ENCODE results near the gene LYVE1.

The LYVE1 gene

DNA sequence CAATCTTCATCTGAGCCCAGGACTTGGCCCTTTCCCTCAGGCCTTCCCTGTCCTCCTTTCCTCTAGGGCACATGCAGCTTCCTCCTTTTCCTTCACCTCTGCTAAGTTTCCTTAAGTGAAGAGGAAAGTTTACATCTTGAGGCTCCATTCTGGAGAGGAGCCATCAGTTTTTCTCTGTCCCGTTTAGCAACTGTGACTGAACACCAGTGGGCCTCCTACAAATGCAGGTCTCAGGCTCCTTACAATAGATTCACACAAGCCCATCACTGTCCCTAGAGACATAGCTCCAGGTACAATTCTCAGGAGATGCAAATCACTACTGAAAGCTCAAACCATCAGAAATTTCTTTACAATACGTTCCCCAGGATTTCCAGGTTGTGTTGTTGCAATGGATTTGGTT, 23.3 kb upstream of the LYVE1 start:
- no peak for DNase-seq

DNA sequence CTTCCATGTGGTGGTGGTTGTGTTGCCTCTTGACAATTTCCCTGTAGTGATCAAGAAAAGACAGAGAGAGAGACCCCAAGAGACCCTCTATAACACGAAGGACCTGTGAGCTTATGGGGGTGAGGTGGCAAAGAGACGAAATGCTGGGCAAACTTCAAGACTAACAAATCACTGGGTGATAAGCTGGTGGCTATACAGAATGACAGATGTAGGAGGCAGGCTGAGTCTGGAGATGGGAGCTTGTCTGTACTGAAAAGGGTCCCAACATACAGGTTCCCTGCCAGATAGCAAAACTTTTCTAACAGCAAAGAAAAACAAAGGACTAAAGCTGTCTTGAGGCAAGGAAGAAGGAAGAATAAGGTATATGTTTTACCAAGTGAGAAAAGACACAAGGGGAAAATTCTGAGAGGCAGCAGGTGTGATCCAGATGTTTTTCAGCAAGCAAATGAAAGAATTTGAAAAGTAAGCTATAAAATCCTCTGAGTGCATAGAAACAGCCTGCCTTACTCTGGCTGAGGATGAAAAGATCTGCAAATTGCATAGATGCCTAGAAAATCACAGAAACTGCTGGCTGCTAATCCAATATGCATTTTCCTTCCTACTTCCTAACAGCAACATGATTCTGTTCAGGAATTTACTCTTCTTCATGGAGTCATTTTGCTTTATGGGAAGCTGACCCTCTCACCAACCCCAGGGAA, 21.9 kb upstream of the LYVE1 start:
- DNase-seq: no peak

DNA sequence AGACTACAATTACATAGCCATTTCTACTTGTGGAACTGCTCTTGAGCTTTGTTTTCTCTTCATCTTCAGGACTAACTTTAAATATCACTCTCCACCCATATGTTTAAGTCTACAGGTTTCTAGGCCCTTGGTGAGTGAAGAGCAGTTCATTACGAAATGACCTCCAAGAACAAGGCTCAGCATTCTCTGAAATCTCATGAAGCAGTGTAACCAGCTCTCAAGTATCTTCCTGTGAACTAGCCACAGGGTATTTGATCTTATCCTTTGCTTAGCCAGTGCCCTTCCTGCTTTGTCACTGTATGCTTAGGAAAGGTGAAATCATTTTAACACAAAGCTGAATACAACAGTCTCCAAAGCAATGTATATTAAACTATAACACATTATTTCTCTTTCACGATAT, 20.4 kb upstream of the LYVE1 start:
- no peak for DNase-seq

DNA sequence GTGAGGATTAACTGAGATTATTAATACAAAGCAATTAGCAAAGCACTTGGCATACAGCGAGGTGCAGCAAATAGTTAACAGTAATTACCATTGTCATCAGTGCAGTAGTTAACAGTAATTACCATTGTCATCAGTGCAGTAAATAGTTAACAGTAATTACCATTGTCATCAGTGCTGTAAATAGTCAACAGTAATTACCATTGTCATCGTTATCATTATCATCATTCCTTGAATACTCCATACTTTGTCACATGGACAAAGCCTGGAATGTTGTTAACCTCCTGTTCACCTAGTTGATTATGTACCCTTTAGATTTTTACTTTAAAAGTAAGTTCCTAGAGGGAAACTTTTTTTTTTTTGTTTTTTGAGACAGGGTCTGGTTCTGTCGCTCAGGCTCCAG, 19.5 kb upstream of the LYVE1 start:
- DNase-seq: no peak

DNA sequence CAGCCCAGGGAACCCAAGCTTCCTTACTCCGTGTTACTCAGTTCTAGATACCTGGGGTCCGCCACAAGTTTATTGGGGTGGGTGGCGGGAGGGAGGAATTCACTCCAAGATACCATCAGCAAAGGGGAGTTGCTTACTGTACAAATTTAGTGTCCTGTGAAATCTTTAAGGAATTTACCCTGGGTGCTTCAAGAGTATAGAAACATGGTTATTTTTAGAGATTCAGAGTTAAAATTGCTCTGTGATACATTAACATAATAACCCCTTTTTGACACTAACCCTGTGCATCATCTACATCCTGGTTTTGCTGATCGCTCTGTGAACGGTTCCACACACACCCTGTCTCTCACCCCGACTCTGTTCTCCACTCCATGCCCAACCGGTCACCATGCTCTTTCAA, 18.9 kb upstream of the LYVE1 start:
- no peak for DNase-seq

DNA sequence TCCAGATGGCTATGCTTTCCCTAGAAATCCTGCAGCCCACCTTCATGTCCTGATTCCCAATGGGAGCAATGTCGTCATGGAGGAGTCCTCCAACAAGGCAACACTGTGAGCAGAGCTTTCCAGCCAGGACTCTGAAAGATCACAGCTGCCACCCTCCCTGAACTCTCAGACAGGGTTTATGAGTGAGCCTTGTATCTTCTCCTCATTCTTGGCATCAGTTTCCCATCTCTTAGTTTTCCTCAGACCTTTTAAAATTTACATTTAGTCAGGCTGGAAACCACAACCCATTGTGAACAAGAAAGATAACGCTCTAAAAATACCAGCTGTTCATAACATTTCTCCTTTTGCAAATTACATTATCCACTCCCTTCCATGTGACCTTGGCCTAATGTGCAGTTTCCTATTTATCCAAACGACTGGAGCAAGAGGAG, 15.6 kb upstream of the LYVE1 start:
- DNase-seq: no peak

- no peak for DNase-seq
Observed at GRCh38 chr11:10581481-10582019, 13.1 kb upstream of the LYVE1 start.

DNA sequence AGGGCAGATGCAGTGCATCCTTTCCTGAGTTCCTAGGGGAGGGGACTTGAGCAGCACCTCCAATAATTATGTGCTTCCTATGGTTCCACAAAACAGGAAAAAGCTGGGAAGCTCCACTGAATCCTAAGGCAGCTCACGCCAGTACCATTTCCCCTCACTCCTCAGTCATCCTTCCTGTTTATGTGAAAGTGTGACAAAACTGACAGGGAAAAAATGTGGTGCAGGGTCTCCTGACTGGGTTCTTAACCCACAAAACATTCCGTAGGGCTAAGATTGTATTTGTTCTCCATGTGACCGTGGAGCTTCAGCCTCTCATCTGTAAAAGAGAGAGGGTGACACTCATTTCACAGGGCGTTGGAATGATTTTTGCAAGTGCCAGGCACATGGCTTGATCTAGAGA, 12.2 kb upstream of the LYVE1 start:
- no peak for DNase-seq

DNA sequence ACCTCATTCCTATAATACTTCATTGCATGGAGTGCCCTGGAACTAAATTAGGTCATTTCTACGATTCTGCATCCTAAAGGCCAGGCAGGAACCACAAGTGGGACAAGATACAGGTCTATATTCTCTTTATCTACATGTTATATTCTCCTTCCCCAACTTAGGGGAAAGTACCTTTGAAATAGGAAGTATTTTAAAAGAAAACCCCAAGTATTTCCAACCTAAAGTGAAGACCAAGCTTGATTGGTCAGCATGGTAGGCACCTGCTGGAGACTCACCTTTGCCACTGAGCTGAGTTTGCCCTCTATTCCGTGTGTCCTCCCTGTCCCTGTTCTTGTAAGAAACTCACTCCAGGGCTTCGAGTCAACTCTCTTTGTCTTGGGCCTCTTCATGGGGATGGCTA, 11.2 kb upstream of the LYVE1 start:
- no peak for DNase-seq

- no peak for DNase-seq
Observed at GRCh38 chr11:10576035-10576398, 7.6 kb upstream of the LYVE1 start.

- DNase-seq: no peak
Observed at GRCh38 chr11:10575346-10576034, 7.0 kb upstream of the LYVE1 start.

DNA sequence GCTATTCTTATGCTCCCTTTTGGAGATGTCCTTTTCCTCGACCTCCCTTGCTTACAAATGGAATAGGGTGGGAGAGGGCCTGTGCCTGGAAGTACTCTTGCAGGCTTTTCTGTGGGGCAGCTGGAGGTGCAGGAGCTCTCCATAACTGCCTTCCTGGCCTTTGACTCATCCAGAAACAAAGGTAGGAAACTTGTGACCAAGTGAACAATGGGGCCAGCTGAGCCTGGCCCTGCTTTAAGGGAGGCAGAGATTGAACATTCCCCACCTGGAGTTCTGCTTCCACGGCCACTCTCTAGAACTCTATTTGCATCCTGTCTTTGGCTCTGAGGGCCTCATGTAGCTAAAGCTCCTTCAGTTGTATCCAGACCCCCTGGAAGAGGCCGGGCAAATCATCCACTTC, 5.1 kb upstream of the LYVE1 start:
- no peak for DNase-seq

GRCh38 chr11:10573028-10573427, 4.6 kb upstream of the LYVE1 start:
- DNase-seq: no peak

GRCh38 chr11:10572533-10572932, 4.1 kb upstream of the LYVE1 start:
- no peak for DNase-seq

- DNase-seq: no peak
Observed at GRCh38 chr11:10567446-10567845, 1.0 kb downstream of the LYVE1 start.

- no peak for DNase-seq
Observed at GRCh38 chr11:10566257-10566957, 2.1 kb downstream of the LYVE1 start.

- DNase-seq: no peak
Observed at GRCh38 chr11:10565493-10565892, 3.0 kb downstream of the LYVE1 start.

GRCh38 chr11:10564696-10565318, 3.7 kb downstream of the LYVE1 start:
- DNase-seq: no peak

- DNase-seq: no peak
Observed at GRCh38 chr11:10564030-10564429, 4.4 kb downstream of the LYVE1 start.

DNA sequence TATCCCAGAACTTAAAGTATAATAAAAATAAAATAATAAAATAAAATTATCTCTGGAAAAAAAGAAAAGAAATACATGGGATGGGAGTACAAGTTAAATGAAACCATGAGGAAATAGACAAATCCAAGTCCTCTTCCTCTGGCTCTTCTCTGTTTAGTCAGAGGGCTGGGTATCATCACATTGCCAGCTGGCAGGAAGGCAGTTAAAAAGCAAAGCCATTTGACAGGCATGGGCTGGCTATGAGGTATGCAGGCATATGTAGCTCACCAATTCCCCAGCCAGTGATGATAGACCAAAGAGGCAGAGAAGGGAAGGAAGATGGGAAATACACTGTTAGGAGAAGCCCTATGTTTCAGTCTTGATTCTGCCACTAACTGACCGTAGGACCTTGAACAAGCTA, 6.5 kb downstream of the LYVE1 start:
- DNase-seq: no peak

DNA sequence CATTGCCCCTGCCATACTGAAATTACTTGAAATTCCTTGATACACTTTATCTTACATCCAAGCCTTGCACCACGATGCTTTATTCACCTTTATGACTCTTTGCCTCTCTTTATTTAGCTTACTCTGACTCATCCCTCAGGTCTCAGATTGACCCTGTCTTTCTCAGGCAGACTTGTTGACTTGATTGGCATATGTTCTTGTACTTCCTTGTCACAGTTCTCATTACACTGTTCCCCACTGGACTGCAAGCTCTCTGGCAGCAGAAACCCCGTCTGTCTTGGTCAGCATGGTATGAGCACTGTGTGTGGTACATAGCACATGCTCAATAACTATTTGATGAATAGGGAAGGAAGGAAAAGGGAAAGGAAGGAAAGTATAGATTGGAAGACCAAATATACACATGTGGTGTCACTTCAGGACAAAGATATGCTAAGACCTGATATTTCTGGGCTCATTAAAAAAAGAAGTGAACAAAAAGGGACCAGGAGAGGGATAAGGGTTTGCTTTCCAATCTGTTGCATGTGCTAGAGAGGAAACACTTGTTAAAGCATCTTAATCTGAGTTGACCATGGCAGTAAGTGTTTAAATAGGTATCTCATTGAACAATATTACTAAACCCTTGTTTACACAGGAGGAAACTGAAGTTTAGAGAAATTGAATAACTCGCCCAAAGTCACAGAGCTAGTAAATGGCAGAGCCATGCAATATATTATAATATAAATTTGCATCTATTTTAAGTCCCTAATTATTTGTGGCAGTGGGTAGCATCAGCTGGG, 7.2 kb downstream of the LYVE1 start:
- DNase-seq: no peak

DNA sequence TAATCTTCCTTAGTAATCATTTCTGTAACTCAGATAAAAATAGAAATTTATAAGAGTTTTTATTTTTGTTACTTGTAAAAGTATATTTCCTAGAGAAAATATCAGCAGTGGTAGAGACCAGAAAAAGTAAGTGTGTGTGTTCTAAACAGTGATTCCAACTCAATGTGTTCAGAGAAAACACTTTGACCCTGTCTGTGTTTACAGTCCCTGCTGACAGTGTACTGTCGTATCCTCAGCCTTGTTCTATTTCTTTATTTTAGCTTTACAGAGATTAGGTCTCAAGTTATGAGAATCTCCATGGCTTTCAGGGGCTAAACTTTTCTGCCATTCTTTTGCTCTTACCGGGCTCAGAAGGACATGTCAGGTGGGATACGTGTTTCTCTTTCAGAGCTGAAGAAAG, 10.2 kb downstream of the LYVE1 start:
- DNase-seq: no peak

DNA sequence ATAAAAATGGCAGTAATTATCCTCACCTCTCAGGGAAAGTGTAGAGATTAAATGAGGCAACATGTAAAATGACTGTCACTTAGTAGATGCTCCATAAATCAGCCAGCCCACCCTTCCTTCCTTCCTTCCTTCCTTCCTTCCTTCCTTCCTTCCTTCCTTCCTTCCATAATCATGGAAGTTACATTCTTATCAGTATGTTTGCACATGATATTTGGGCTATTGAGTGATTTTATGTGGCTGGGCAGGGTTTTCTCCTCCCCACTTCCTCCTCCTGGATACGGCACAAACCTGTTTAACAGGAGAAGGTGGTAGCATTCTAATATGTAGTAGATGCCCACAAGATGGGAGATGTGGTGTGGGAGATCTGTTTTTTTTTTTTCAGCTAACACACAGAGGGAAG, 11.9 kb downstream of the LYVE1 start:
- DNase-seq: no peak
